OCI-LY1 (cell line): ENCODE results near the gene PRLR.

ENCODE experiments used
- H2AFZ ChIP-seq: fragments of 200-600 bp; sonication (generic), shearing (Covaris generic); 2 replicates; pipeline ENCODE4 v1.6.0; 2014; ENCODE audit warnings: antibody characterized with exemption, mild to moderate bottlenecking, low read length
- H3F3A ChIP-seq: fragments of 200-600 bp; sonication (generic), shearing (Covaris generic); 2 replicates; pipeline ENCODE4 v1.6.0; 2014; ENCODE audit warnings: mild to moderate bottlenecking, antibody characterized with exemption, low read length, moderate library complexity; ENCODE audit not compliant: insufficient read depth
- H3K27ac ChIP-seq: fragments of 200-600 bp; sonication (generic); 2 replicates; pipeline ENCODE4 v1.5.1; 2014; ENCODE audit warnings: low read length, mixed run types, mild to moderate bottlenecking, low read depth; ENCODE audit not compliant: poor library complexity, severe bottlenecking
- H3K27me3 ChIP-seq: fragments of 200-600 bp; sonication (generic); 2 replicates; pipeline ENCODE4 v1.6.0; 2014; ENCODE audit warnings: antibody characterized with exemption, mild to moderate bottlenecking, low read length, moderate library complexity; ENCODE audit not compliant: insufficient read depth
- H3K36me3 ChIP-seq: fragments of 200-600 bp; sonication (generic); 2 replicates; pipeline ENCODE4 v1.6.1; 2014; ENCODE audit warnings: mild to moderate bottlenecking, antibody characterized with exemption, low read length, moderate library complexity, mixed read lengths; ENCODE audit not compliant: insufficient read depth
- H3K4me1 ChIP-seq: fragments of 200-600 bp; sonication (generic); 2 replicates; pipeline ENCODE4 v1.5.1; 2014; ENCODE audit warnings: mild to moderate bottlenecking, low read length, moderate library complexity; ENCODE audit not compliant: insufficient read depth, severe bottlenecking
- H3K4me2 ChIP-seq: fragments of 200-600 bp; sonication (generic), shearing (Covaris generic); 2 replicates; pipeline ENCODE4 v1.6.1; 2014; ENCODE audit warnings: low read length
- H3K4me3 ChIP-seq: fragments of 200-600 bp; sonication (generic); 2 replicates; pipeline ENCODE4 v1.5.1; 2014; ENCODE audit warnings: low read length, low read depth, mild to moderate bottlenecking, mixed read lengths; ENCODE audit not compliant: poor library complexity, severe bottlenecking
- H3K79me2 ChIP-seq: fragments of 200-600 bp; shearing (Covaris generic); 2 replicates; pipeline ENCODE4 v1.6.1; 2016; ENCODE audit warnings: mixed run types, low read length, mixed read lengths; ENCODE audit not compliant: insufficient read depth
- H3K9ac ChIP-seq: fragments of 200-600 bp; sonication (generic), shearing (Covaris generic); 2 replicates; pipeline ENCODE4 v1.6.1; 2014; ENCODE audit warnings: mild to moderate bottlenecking, low read length, mixed read lengths
- H3K9me2 ChIP-seq: fragments of 200-600 bp; sonication (generic), shearing (Covaris generic); 2 replicates; pipeline ENCODE4 v1.6.1; 2014; ENCODE audit warnings: low read depth, mild to moderate bottlenecking, low read length, mixed read lengths
- H3K9me3 ChIP-seq: fragments of 200-600 bp; shearing (Covaris generic); 2 replicates; pipeline ENCODE4 v1.6.1; 2014; ENCODE audit warnings: low read length, mixed read lengths
- H4K20me1 ChIP-seq: fragments of 200-600 bp; sonication (generic), shearing (Covaris generic); 2 replicates; pipeline ENCODE4 v1.6.0; 2016; ENCODE audit warnings: mild to moderate bottlenecking, low read length; ENCODE audit not compliant: insufficient read depth
- EZH2 ChIP-seq: fragments of 200-600 bp; sonication (generic), shearing (Covaris generic); IDR thresholded peaks from 2 replicates; pipeline ENCODE4 v1.8.0; 2017; ENCODE audit warnings: borderline replicate concordance, mixed run types, mild to moderate bottlenecking, antibody characterized with exemption, low read length, moderate library complexity, mixed read lengths
- TF ChIP-seq, protein P1 (sequence below): fragments of 200-600 bp; sonication (generic), shearing (Covaris generic); IDR thresholded peaks from 2 replicates; pipeline ENCODE4 v1.5.1; 2017; ENCODE audit warnings: mild to moderate bottlenecking, antibody characterized with exemption, low read length, moderate library complexity, mixed read lengths

The PRLR gene

DNA sequence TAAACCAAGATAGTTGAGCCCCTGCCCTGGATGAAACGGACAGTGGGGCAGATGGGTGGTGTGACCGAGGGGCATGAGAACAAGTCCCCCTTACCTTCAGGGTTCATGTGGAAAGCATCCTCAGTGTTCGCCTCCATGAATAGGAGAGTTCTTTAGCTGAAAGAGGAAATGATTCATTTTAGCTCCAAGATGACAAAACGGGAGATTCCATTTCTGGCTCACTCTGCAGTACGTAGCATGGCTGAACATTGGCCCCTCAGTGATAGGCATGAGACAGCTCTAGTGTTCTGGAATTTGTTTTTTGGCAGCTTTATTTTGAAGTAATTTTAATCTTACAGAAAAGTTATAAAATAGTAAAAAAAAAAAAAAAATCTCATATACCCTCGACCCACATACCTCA, 112.3 kb downstream of the PRLR start:
- Histone ChIP-seq H2AFZ (no peak overlapping the region), H3K4me1 (no peaks in the 10 kb centered on the region), H4K20me1 (no peaks in the 10 kb centered on the region), H3K27ac (no peak overlapping the region), H3K27me3 (no peaks in the 10 kb centered on the region), H3K36me3 (no peaks in the 10 kb centered on the region), H3K4me3 (no peak overlapping the region), H3K9ac (no peak overlapping the region), H3K9me3 (no peaks in the 10 kb centered on the region), H3F3A (no peaks in the 10 kb centered on the region), H3K79me2 (no peaks in the 10 kb centered on the region), H3K9me2 (no peaks in the 10 kb centered on the region), H3K4me2 (no peak overlapping the region)
- no peak for TF ChIP-seq EZH2
- TF ChIP-seq, protein P1, sequence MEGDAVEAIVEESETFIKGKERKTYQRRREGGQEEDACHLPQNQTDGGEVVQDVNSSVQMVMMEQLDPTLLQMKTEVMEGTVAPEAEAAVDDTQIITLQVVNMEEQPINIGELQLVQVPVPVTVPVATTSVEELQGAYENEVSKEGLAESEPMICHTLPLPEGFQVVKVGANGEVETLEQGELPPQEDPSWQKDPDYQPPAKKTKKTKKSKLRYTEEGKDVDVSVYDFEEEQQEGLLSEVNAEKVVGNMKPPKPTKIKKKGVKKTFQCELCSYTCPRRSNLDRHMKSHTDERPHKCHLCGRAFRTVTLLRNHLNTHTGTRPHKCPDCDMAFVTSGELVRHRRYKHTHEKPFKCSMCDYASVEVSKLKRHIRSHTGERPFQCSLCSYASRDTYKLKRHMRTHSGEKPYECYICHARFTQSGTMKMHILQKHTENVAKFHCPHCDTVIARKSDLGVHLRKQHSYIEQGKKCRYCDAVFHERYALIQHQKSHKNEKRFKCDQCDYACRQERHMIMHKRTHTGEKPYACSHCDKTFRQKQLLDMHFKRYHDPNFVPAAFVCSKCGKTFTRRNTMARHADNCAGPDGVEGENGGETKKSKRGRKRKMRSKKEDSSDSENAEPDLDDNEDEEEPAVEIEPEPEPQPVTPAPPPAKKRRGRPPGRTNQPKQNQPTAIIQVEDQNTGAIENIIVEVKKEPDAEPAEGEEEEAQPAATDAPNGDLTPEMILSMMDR: no peak

DNA sequence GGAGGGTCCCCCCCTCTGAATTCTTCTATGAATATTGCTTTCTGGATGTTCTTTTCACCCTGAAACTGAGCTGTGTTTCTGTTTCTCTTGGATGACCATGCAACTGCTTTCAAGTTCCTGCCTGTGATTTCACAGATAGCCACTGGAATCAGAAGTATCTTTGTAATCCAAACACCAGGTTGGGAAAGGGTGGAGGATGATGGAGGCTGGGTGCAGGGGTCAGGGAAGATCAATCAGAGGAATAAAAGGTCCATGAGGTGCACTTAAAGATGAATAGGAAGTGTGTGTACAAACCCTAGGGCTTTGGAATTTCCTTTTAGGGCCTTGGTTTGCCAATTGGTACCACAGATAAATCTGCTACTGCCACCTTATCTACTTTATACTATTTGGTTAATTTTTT, 114.4 kb downstream of the PRLR start:
- H3K4me2 ChIP-seq: no peak overlapping the region
- H3K4me3 ChIP-seq: no peak overlapping the region
- H3K27me3 ChIP-seq: no peaks in the 10 kb centered on the region
- no peaks in the 10 kb centered on the region for H3K4me1 ChIP-seq
- H3K27ac ChIP-seq: no peak overlapping the region
- TF ChIP-seq EZH2: no peak
- TF ChIP-seq, protein P1: no peak
- no peaks in the 10 kb centered on the region for H3K36me3 ChIP-seq
- H4K20me1 ChIP-seq: no peaks in the 10 kb centered on the region
- no peaks in the 10 kb centered on the region for H3K79me2 ChIP-seq
- H3K9me3 ChIP-seq: no peaks in the 10 kb centered on the region
- H3K9ac ChIP-seq: no peak overlapping the region
- H3F3A ChIP-seq: no peaks in the 10 kb centered on the region
- H2AFZ ChIP-seq: no peak overlapping the region
- no peaks in the 10 kb centered on the region for H3K9me2 ChIP-seq

- no peaks in the 10 kb centered on the region for H3K79me2 ChIP-seq
- no peak overlapping the region for H3K27ac ChIP-seq
- H4K20me1 ChIP-seq: no peaks in the 10 kb centered on the region
- H3K9me2 ChIP-seq: no peaks in the 10 kb centered on the region
- no peak overlapping the region for H3K9ac ChIP-seq
- H3K36me3 ChIP-seq: no peaks in the 10 kb centered on the region
- TF ChIP-seq, protein P1: no peak
- no peaks in the 10 kb centered on the region for H3F3A ChIP-seq
- H2AFZ ChIP-seq: no peak overlapping the region
- no peak overlapping the region for H3K4me3 ChIP-seq
- H3K9me3 ChIP-seq: no peaks in the 10 kb centered on the region
- H3K4me2 ChIP-seq: no peak overlapping the region
- no peaks in the 10 kb centered on the region for H3K4me1 ChIP-seq
- no peaks in the 10 kb centered on the region for H3K27me3 ChIP-seq
Observed at GRCh38 chr5:35114698-35115097, 115.6 kb downstream of the PRLR start.
